Right ventricle myocardium superior (tissue), 1 donor: ENCODE measurements around the gene NOMO2. TPM values are rescaled to one million over a fixed set of nuclear protein-coding genes. Genes with fewer than 3 reads are reported as not detected.
A peak's percentile ranks its signal among the peaks of the same experiment; 100 is the strongest.
"Not testable (repeated sequence)": the region's sequence is repeated elsewhere in the genome, so short reads cannot be mapped to it uniquely, and the experiment has no call there.

Experiments
- ATAC-seq: fragments of 200-7000 bp; cut with Tn5 transposase; one replicate; pipeline ENCODE4 v1.9.1; 2020; ENCODE audit warnings: mild to moderate bottlenecking; ENCODE audit not compliant: poor library complexity
- DNase-seq: peaks from one replicate; pipeline ENCODE4 v3.0.0-alpha.2; 2020
- intact Hi-C: fragments of 100-400 bp; cut with DNase I; formaldehyde crosslinking; loops from one replicate; pipeline ENCODE4 v1.11.2; 2022
- total RNA-seq: library from RNA; stranded (reverse); fragmentation: NEBNext Ultra II Directional; extraction: Animal tissue kit (Norgen Biotek cat#: 25700); gene quantifications from one replicate; pipeline ENCODE4 v1.2.1, GENCODE V29; 2021
- donor health status: DM: no; HTN: yes; CAD: no; lungs with severe emphysema.

Gene NOMO2
- total RNA-seq, 1 donor from 2014 or later, result 186 TPM

DNA sequence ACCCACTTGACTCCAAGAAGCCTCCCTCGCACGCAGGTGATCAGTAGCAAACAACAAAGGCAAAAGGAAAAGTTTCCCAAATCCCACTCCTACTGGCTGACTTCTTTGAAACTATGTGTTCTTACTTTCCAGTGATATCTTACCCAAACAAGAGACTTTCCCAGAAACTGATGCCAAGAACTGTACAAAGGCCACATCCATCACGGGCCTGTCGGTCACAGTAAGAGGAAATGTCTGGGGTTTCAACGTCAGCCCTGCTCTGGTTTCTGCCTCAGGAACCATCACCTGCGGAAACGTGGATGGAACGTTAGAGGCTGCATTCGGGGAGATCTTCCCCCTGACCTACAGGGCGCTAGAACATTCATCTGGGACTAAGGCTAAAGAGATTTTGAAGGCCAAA, 30.6 kb downstream of the NOMO2 start:
- intact Hi-C loops, DNase-seq, ATAC-seq: not testable (repeated sequence)

- DNase-seq, intact Hi-C loops, ATAC-seq: not testable (repeated sequence)
Observed at GRCh38 chr16:18530329-18530728, 31.6 kb downstream of the NOMO2 start.

DNA sequence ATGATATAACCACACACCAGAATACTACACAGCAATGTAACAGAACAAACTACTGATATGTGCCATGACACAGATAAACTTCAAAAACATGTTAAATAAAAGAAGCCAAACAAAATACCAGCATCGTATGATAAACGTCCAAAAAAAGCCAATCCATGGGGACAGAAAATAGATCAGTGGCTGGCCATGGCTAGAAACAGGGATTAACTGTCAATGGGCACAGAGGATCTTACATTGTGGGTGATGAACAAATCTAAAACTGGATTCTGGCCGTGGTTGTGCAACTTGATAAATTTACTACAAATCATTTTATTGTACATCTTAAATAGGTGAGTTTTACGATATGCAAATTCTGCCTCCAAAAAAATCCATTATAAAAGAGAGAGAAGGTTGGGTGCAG, 35.4 kb downstream of the NOMO2 start:
- intact Hi-C loops, ATAC-seq, DNase-seq: not testable (repeated sequence)

- intact Hi-C loops, DNase-seq, ATAC-seq: not testable (repeated sequence)
Observed at GRCh38 chr16:18525882-18526482, 35.9 kb downstream of the NOMO2 start.

DNA sequence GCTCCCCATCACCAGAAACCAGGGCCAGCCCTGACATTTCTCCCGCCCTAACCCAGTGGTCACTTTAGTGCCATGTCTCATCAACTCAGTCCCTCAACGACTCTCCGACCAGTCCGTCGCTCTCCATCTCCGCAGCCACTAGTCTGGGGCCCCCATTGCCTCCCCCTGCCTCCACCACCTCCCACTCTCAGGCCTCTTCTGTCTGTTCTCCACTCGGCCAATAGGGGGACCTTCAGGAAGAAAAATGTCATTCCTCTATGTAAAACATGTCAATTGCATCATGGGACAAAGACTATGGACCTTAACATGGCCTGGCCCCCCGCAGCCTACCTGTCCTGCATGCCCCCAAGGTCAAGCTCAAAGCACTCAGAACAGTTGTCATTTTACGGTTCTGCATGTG, 39.3 kb downstream of the NOMO2 start:
- DNase-seq, intact Hi-C loops, ATAC-seq: not testable (repeated sequence)

DNA sequence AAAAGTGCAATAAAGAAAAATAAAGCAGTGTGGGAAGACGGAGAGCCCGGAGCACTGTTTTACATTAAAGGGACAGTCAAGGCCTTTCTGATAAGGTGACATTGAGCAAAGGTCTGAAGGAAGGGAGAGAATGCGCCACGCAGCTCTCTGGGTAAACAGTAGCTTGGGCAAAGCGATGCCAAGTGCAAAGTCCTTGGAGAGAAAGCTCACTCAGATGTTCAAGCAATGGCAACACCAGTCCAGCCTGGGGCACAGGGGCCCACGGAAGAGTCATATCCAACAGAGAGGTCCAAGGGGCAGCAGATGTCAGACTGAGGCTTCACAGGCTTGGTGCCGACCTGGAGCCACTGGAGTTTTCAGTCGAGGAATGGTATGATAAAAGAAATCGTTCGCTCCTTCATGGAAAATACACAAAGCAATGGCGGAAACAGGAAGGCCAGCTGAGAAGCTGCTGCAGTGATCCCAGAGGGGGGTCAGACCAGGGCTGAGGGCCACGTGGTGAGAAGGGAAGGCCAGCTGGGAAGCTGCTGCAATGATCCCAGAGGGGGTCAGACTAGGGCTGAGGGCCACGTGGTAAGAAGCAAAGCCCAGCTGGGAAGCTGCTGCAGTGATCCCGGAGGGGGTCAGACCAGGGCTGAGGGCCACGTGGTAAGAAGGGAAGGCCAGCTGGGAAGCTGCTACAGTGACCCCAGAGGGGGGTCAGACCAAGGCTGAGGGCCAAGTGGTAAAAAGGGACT, 40.3 kb downstream of the NOMO2 start:
- peak; percentile 59 for ATAC-seq
- intact Hi-C loops, DNase-seq: not testable (repeated sequence)

DNA sequence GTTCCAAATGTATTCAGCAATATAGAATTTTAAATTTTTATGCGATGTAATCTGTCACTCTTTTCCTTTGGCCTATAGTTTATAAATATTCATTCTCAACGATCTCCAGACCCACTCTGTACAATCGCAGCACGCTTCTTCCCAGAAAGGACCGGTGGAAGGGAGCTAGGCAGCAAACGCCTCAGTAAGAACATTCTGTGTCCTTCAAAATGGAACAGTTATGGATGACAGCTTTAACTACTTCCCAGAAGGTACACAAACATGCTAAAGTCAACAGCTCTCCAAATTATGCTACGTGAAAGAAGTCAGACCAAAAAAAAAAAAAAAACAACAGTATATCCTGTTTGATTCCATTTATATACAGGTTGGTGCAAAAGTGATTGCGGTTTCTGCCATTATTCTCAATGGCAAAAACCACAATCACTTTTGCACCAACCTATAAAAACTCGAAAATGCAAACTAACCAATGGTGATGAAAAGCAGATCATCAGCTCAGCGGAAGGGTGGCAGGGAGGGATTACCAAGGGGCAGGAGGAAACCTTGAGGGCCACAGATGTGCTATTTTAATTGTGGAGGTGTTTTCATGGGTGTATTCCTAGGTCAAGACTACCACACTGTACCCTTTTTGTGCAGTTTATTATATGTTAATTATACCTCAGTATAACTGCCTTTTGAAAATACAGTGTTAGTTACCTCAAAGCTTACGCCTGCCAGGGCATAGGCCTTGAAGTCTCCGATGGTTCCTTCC, 43.2 kb downstream of the NOMO2 start:
- not testable (repeated sequence) for DNase-seq

DNA sequence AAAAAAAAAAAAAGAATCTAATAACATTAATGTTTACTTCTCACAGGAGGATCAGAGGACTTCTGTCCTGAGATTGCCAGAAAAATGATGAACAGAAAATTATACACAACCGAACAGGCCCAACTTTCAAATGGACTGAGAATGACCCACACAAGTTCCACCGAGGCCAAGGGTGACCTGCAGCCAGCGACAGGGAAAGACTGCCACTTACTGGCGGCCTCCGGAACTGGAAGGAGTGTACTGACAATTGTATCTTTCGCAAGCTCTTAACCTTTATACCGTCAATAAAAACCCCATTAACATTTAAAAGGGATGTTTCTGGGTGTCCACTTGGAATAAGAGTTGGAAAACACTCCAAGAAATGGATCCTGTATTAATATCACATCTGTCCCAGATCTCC, 63.5 kb downstream of the NOMO2 start:
- DNase-seq, intact Hi-C loops: not testable (repeated sequence)
- ATAC-seq, result peak; percentile 77

More for the DNA sequence above, 43.2 kb downstream of the NOMO2 start:
- ATAC-seq, intact Hi-C loops: not testable (repeated sequence)

GRCh38 chr16:18497032-18497431, 64.9 kb downstream of the NOMO2 start:
- intact Hi-C loops, DNase-seq, ATAC-seq: not testable (repeated sequence)

GRCh38 chr16:18492118-18492897, 69.6 kb downstream of the NOMO2 start:
- ATAC-seq, DNase-seq, intact Hi-C loops: not testable (repeated sequence)

DNA sequence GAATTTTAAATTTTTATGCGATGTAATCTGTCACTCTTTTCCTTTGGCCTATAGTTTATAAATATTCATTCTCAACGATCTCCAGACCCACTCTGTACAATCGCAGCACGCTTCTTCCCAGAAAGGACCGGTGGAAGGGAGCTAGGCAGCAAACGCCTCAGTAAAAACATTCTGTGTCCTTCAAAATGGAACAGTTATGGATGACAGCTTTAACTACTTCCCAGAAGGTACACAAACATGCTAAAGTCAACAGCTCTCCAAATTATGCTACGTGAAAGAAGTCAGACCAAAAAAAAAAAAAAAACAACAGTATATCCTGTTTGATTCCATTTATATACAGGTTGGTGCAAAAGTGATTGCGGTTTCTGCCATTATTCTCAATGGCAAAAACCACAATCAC, 125.9 kb downstream of the NOMO2 start:
- ATAC-seq, DNase-seq, intact Hi-C loops: not testable (repeated sequence)

DNA sequence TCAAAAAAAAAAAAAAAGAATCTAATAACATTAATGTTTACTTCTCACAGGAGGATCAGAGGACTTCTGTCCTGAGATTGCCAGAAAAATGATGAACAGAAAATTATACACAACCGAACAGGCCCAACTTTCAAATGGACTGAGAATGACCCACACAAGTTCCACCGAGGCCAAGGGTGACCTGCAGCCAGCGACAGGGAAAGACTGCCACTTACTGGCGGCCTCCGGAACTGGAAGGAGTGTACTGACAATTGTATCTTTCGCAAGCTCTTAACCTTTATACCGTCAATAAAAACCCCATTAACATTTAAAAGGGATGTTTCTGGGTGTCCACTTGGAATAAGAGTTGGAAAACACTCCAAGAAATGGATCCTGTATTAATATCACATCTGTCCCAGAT, 146.1 kb downstream of the NOMO2 start:
- intact Hi-C loops, DNase-seq: not testable (repeated sequence)
- ATAC-seq, result peak; percentile 83

DNA sequence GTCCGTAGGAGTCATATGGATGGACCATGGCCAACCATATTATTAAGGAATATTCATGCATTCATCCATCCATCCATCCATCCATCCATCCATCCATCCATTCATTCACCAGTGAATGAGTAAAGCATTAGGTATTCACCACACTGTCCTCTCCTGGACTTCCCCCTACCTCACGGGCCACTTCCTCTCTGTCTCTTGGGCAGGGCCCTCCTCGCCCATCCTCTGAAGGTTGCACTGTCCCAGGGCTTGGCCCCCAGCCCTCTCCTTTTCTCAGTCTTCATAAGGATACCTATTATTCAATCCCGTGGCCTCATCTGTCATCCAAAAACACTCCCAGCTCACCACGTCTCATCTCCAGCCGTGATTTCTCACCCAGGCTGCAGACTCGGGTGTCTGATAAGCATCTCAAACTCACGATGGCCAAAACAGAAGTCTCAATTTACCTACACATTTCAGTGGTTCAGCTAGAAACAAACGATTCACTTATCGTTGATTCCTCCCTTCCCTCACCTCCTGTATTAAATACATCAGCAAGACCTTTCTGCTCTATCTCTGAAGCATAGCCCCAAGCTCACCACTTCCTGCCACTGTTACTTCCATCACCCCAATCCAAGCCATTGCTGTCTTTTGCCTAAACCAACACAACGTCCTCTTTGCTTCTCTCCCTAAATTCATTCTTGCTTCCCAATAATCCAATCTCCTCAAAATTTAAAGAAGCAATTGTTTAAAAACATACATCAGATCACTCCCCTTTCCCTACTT, 152.2 kb downstream of the NOMO2 start:
- intact Hi-C loops, DNase-seq, ATAC-seq: not testable (repeated sequence)

DNA sequence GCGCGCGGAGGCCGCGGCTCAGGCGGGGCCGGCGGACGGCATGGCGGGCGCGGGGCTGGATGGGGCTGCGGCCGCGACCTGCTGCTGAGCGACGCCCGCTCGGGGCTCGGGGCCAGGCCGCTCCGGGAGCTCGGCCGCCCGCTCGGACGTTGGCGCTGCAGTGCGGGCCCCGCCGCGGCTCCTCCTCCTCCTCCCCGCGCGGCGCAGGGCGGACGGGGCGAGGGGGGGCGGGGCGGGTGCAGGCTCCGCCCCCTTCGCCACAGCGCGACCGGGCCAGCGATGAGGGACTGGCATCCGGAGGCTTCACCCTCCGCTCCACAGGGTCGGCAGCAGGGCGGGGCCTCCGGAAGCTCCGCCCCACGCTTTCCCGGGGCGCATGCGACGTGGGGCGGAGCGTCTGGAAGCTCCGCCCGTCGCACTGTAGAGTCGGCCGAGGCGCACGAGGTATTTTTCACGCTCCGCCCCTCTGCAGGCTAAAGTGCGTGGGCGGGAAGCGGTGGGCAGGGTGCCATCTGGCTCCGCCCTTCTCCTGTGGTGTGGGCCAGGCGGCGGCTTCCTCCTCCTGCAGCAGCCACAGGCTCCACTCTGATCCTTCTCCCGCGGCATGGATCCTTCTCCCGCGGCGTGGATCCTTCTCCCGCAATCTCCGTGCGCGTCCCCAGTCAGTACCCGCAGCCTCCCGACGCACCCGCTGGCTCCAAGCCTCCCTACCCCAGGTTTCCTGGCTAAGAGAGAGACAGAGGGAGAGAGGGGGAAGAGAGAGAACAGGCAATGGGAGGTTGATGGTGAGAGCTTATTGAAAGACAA, 159.8 kb downstream of the NOMO2 start:
- intact Hi-C loops, DNase-seq: not testable (repeated sequence)
- ATAC-seq, result peak; percentile 93

- intact Hi-C loops, ATAC-seq: not testable (repeated sequence)
- peak; percentile 54 for DNase-seq
Observed at GRCh38 chr16:18401159-18401558, 160.7 kb downstream of the NOMO2 start.

DNA sequence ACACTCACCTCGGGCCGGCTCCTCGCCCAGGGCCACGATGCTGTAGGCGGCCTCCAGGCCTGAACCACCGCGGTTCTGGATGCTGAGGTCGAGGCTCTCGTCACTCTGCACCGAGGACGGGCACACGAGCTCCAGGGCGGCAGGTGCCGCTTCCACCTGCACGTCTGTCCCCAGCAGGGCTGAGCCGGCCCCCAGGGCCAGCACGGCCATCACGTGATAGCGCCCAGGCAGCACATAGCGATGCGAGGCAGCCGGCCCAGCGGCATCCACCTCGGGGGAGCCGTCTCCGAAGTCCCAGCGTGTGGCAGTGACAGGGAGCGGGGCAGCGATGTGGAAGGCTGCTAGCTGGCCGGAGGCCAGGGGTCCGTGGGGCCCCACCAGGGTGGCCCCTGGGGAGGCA, 167.5 kb downstream of the NOMO2 start:
- DNase-seq, intact Hi-C loops, ATAC-seq: not testable (repeated sequence)

GRCh38 chr16:18387767-18388166, 174.1 kb downstream of the NOMO2 start:
- intact Hi-C loops, DNase-seq, ATAC-seq: not testable (repeated sequence)
